ENCODE data around the gene RFX3. TPM values are rescaled to one million over a fixed set of nuclear protein-coding genes. Genes with fewer than 3 reads are reported as not detected.

RFX3 gene
- total and polyA plus RNA-seq, 2 donors (not counting 3 experiments of a cell fraction or from before 2014, with no cell fraction given) = 4.8 to 10.5 TPM

- no peaks in the 10 kb centered on the region for H3K79me2 ChIP-seq (ENCODE audit: control insufficient read depth, insufficient read depth, low read length)
- BruUV-seq (replicated peaks) = no TSS peak
- H3K4me1 ChIP-seq (ENCODE audit: control insufficient read depth, extremely low read depth, insufficient read depth, low read length) = no peaks in the 10 kb centered on the region
- intact Hi-C loops (cut with micrococcal nuclease) = loop anchor here (5.0 to 10.0 kb wide), 3 partner anchors 79 to 1124 kb away; no protein-coding TSS in a partner anchor
- CTCF ChIA-PET = interaction anchor here (1.1 to 8.3 kb wide), 4 partner anchors 16 to 230 kb away, joined by 3 to 566 read pairs (median 4); no protein-coding TSS in a partner anchor
- H3K9ac ChIP-seq (replicated peaks; ENCODE audit: extremely low read depth, insufficient read depth, low read length) = no peak overlapping the region
- FAIRE-seq (no peak), DNase-seq (ENCODE audit: low read depth, low spot score) (no peak)
- H3K9me3 ChIP-seq (replicated peaks; ENCODE audit: control insufficient read depth, insufficient read depth, low read length) = no peaks in the 10 kb centered on the region
- dilution Hi-C loops (cut with MboI; ENCODE audit: extremely low pct_ligation_motif_present, low sequenced_read_pairs) = no loop called here
- no peak overlapping the region for H2AFZ ChIP-seq (ENCODE audit: low read depth, low read length)
- no peak overlapping the region for H3K4me3 ChIP-seq (replicated peaks in 1 of 3; ENCODE audit: insufficient read depth in 1 of 3, low read depth in 1 of 3, low read length in 3 of 3)
- no peak overlapping the region for H3K4me2 ChIP-seq (ENCODE audit: insufficient read depth, low read length)
- POLR2A ChIA-PET = no interaction called here
- H3K9me1 ChIP-seq (replicated peaks; ENCODE audit: control insufficient read depth, extremely low read depth, insufficient read depth, low read length) = no peaks in the 10 kb centered on the region
- H3K27me3 ChIP-seq (ENCODE audit: control insufficient read depth in 2 of 2, insufficient read depth in 2 of 2, low read length in 2 of 2) = no peaks in the 10 kb centered on the region
- H3K36me3 ChIP-seq (ENCODE audit: control insufficient read depth in 2 of 2, extremely low read depth in 1 of 2, insufficient read depth in 2 of 2, low read length in 2 of 2) = no peaks in the 10 kb centered on the region
- H4K20me1 ChIP-seq (replicated peaks; ENCODE audit: control insufficient read depth, extremely low read depth, insufficient read depth, low read length) = no peaks in the 10 kb centered on the region
- H3K27ac ChIP-seq (ENCODE audit: insufficient read depth, low read depth, low read length) = no peak overlapping the region
- TF ChIP-seq CTCF (IDR thresholded peaks at IDR 0.05; ENCODE audit: extremely low read depth in 1 of 2, insufficient read depth in 1 of 2, low read depth in 1 of 2, low read length in 2 of 2) (no peak), JUN (IDR thresholded peaks at IDR 0.05; ENCODE audit: borderline replicate concordance, insufficient read depth, insufficient read length, low read depth) (no peak), EZH2 (IDR thresholded peaks at IDR 0.05; ENCODE audit: borderline replicate concordance, low read depth, low read length, severe bottlenecking) (no peak), MYC (IDR thresholded peaks at IDR 0.05; ENCODE audit: low read depth, low read length) (no peak), POLR2A (IDR thresholded peaks at IDR 0.05; ENCODE audit: low read depth, low read length) (no peak), FOS (IDR thresholded peaks at IDR 0.05; ENCODE audit: borderline replicate concordance, insufficient read depth, low read length) (no peak), GATA2 (IDR thresholded peaks at IDR 0.05; ENCODE audit: insufficient read depth, insufficient read length, low read depth, low read length) (no peak), MAX (IDR thresholded peaks at IDR 0.05; ENCODE audit: insufficient read depth, insufficient read length) (no peak), POLR2AphosphoS5 (IDR thresholded peaks at IDR 0.05; ENCODE audit: insufficient read depth, low read depth, low read length) (no peak)
Measured at GRCh38 chr9:3243683-3244082, 282.1 kb downstream of the RFX3 start.
